Vagina (tissue), 2 donors: ENCODE data around the gene RYR1.
A peak's percentile ranks its signal among the peaks of the same experiment; 100 is the strongest.

Experiments
- CTCF ChIP-seq, 3 experiments: fragments of 450-650 bp in 2 of 3; fragments of 200-600 bp in 1 of 3; sonication (generic) in 1 of 3; IDR thresholded peaks; one replicate each; pipeline ENCODE4 v1.5.1; 2017 to 2019; ENCODE audit warnings: antibody characterized with exemption in 3 of 3, mild to moderate bottlenecking in 2 of 3, moderate library complexity in 2 of 3
- POLR2A ChIP-seq, 2 donors: fragments of 450-650 bp; IDR thresholded peaks; one replicate each; pipeline ENCODE4 v1.6.1; 2017; ENCODE audit warnings: antibody characterized with exemption in 2 of 2, mild to moderate bottlenecking in 2 of 2, moderate library complexity in 2 of 2
- POLR2AphosphoS5 ChIP-seq, 2 donors: sonication (generic); formaldehyde crosslinking; IDR thresholded peaks; one replicate each; pipeline ENCODE4 v1.9.0; 2017; ENCODE audit warnings: antibody characterized with exemption in 2 of 2, mild to moderate bottlenecking in 2 of 2, low read depth in 1 of 2; ENCODE audit not compliant: insufficient read depth in 1 of 2

DNA sequence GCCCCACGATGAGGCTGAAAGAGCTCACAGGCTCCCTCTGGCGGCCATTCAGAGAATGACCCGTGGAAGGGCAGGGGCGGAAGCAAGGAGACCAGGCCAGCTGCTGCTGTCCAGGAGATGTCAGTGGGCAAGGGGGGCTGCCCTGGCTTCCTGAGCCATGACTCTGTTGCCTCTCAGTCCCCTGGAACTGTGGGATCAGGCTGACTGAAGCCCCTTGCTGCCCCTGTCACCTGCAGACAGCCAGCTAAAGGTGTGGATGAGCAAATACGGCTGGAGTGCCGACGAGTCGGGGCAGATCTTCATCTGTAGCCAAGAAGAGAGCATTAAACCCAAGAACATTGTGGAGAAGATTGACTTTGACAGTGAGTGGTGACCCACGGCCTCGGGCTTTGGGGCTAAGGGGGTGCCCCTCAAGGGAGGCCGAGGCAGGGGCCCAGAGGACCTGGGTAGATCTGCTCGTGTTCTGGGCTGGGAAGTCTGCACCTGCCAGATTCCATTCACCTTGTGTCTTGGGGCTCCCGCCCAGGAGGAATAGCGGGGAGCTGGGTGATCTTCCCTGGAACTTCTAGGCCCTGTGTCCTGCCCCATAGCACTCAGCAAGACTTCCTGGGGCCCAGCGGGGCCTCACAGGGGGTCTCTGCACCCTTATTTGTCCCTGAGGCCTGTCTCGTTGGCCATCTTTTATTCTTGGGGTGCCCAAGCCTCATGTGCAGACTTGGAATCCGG lies 201.4 kb downstream of the RYR1 start:
- TF ChIP-seq CTCF (IDR thresholded peaks at IDR 0.05) (peak; percentile 89 to 98 (median 95)), POLR2AphosphoS5 (IDR thresholded peaks at IDR 0.05; ENCODE audit: insufficient read depth in 1 of 2, low read depth in 1 of 2) (peak in 1 of 2 donors; percentile 49), POLR2A (IDR thresholded peaks at IDR 0.05) (no peak)
